Endothelial cell (in vitro differentiated cells): ENCODE measurements around the gene MAPKAP1. TPM values are rescaled to one million over a fixed set of nuclear protein-coding genes. Genes with fewer than 3 reads are reported as not detected.

ENCODE experiments used
- DNase-seq: peaks from one replicate; pipeline ENCODE4 v3.0.0; 2021; ENCODE audit warnings: low spot score
- H3K27ac Mint-ChIP-seq: one replicate; pipeline ENCODE4 v1.8.0; 2021; ENCODE audit warnings: mixed read lengths, inconsistent platforms; ENCODE audit not compliant: unreplicated experiment
- H3K27me3 Mint-ChIP-seq: one replicate; pipeline ENCODE4 v1.8.0; 2021; ENCODE audit warnings: mild to moderate bottlenecking, moderate library complexity, mixed read lengths, inconsistent platforms; ENCODE audit not compliant: unreplicated experiment
- H3K36me3 Mint-ChIP-seq: one replicate; pipeline ENCODE4 v1.8.0; 2021; ENCODE audit warnings: mild to moderate bottlenecking, low read depth, mixed read lengths, inconsistent platforms; ENCODE audit not compliant: unreplicated experiment
- H3K4me1 Mint-ChIP-seq: one replicate; pipeline ENCODE4 v1.8.0; 2021; ENCODE audit warnings: mild to moderate bottlenecking, mixed read lengths, inconsistent platforms; ENCODE audit not compliant: unreplicated experiment
- H3K4me3 Mint-ChIP-seq: one replicate; pipeline ENCODE4 v1.8.0; 2021; ENCODE audit warnings: mild to moderate bottlenecking, mixed read lengths, inconsistent platforms; ENCODE audit not compliant: unreplicated experiment
- H3K9me3 Mint-ChIP-seq: one replicate; pipeline ENCODE4 v1.8.0; 2021; ENCODE audit warnings: mixed read lengths, inconsistent platforms; ENCODE audit not compliant: unreplicated experiment
- CTCF ChIP-seq: fragments of 200-600 bp; sonication (generic); IDR thresholded peaks from one replicate; pipeline ENCODE4 v1.5.0; 2021; ENCODE audit warnings: antibody characterized with exemption; ENCODE audit not compliant: unreplicated experiment
- total RNA-seq: library from RNA; stranded (reverse); fragmentation: NEBNext Ultra II Directional; extraction: Animal tissue kit (Norgen Biotek cat#: 25700); gene quantifications from one replicate; pipeline ENCODE4 v1.2.1, GENCODE V29; 2021; ENCODE audit not compliant: unreplicated experiment

MAPKAP1 gene
- total RNA-seq, 1 donor from 2014 or later = 74.6 TPM

DNA sequence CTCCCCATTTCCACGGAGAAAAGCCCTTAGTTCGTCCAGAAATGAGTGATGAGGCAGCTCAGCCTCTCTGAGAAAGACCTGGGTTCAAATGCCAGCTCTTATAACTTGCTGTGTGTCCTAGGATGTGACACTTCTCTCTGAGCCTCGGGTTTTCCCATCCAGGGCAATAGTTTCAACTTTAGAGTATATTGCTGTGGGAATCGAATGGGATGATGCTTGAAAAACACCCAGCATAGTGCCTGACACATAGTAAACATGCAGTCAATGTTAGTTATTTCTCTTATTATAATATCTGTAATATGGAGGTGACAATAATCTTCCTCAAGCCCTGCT is 430 bp upstream of the MAPKAP1 start:
- Mint-ChIP-seq H3K27ac (peak overlapping the region; percentile 77), H3K27me3 (peaks cover 6% of the 10 kb centered on the region), H3K4me1 (peaks cover 9% of the 10 kb centered on the region), H3K4me3 (peak overlapping the region; percentile 91), H3K9me3 (no peaks in the 10 kb centered on the region), H3K36me3 (peaks cover 3% of the 10 kb centered on the region)
- TF ChIP-seq CTCF = no peak
- DNase-seq = no peak

GRCh38 chr9:125705893-125706292 is 1.1 kb downstream of the MAPKAP1 start:
- Mint-ChIP-seq H3K36me3 (peaks cover 3% of the 10 kb centered on the region), H3K27ac (peak overlapping the region; percentile 12), H3K4me3 (peak overlapping the region; percentile 94), H3K9me3 (no peaks in the 10 kb centered on the region), H3K4me1 (peaks cover 15% of the 10 kb centered on the region), H3K27me3 (peaks cover 6% of the 10 kb centered on the region)
- TF ChIP-seq CTCF = no peak
- no peak for DNase-seq

DNA sequence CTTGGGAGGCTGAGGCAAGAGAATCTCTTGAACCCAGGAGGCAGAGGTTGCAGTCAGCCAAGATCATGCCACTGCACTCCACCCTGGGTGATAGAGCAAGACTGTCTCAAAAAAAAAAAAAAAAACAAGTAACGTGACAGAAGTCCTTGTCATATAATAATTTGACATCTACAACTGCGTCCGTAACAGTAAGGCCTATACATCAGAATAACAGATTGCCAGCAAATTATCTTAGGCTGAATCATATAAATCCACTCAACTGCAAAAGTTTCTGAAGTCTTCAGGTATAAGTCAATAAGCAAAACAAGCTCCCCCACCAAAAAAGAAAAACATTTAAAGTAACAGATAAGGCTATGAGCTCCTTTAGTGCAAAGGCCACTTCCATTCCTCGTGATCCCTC is 3.3 kb downstream of the MAPKAP1 start:
- Mint-ChIP-seq H3K4me3 (no peak overlapping the region), H3K9me3 (no peaks in the 10 kb centered on the region), H3K4me1 (peaks cover 17% of the 10 kb centered on the region), H3K27ac (no peak overlapping the region), H3K36me3 (peaks cover 3% of the 10 kb centered on the region), H3K27me3 (peaks cover 4% of the 10 kb centered on the region)
- DNase-seq = no peak
- no peak for TF ChIP-seq CTCF

DNA sequence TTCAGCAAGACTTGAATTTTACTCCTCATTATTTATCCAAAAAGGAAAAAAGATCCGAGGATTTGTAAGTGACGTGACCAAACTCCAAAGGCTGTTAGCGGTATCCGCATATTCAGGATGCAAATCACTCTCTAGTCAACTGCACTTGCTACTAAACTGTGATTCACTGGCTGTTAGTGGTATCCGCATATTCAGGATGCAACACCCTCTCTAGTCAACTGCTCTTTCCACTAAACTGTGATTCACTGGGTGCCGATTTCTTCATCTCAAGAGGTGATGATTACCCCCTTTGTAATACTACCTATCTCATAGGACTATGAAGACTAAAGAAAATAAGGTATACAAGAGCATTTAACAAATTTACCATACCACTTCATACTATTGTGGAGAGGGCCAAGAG is 5.7 kb downstream of the MAPKAP1 start:
- H3K4me1 Mint-ChIP-seq = peaks cover 15% of the 10 kb centered on the region
- H3K27ac Mint-ChIP-seq = no peak overlapping the region
- no peaks in the 10 kb centered on the region for H3K27me3 Mint-ChIP-seq
- H3K36me3 Mint-ChIP-seq = peaks cover 3% of the 10 kb centered on the region
- H3K4me3 Mint-ChIP-seq = no peak overlapping the region
- TF ChIP-seq CTCF = no peak
- no peak for DNase-seq
- H3K9me3 Mint-ChIP-seq = no peaks in the 10 kb centered on the region

- no peaks in the 10 kb centered on the region for H3K9me3 Mint-ChIP-seq
- no peak overlapping the region for H3K27ac Mint-ChIP-seq
- peaks cover 11% of the 10 kb centered on the region for H3K4me1 Mint-ChIP-seq
- H3K4me3 Mint-ChIP-seq = no peak overlapping the region
- TF ChIP-seq CTCF = no peak
- no peaks in the 10 kb centered on the region for H3K27me3 Mint-ChIP-seq
- peaks cover 3% of the 10 kb centered on the region for H3K36me3 Mint-ChIP-seq
- DNase-seq = no peak
These were observed 6.2 kb downstream of the MAPKAP1 start for GRCh38 chr9:125700791-125701190.
